ENCODE measurements around the gene TMEM139.

GRCh38 chr7:143250199-143250598, 34.6 kb upstream of the TMEM139 start:
- TF ChIP-seq, protein P1, sequence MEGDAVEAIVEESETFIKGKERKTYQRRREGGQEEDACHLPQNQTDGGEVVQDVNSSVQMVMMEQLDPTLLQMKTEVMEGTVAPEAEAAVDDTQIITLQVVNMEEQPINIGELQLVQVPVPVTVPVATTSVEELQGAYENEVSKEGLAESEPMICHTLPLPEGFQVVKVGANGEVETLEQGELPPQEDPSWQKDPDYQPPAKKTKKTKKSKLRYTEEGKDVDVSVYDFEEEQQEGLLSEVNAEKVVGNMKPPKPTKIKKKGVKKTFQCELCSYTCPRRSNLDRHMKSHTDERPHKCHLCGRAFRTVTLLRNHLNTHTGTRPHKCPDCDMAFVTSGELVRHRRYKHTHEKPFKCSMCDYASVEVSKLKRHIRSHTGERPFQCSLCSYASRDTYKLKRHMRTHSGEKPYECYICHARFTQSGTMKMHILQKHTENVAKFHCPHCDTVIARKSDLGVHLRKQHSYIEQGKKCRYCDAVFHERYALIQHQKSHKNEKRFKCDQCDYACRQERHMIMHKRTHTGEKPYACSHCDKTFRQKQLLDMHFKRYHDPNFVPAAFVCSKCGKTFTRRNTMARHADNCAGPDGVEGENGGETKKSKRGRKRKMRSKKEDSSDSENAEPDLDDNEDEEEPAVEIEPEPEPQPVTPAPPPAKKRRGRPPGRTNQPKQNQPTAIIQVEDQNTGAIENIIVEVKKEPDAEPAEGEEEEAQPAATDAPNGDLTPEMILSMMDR (IDR thresholded peaks at IDR 0.05) = no peak
- no peak for TF ChIP-seq POLR2A (IDR thresholded peaks at IDR 0.05)

Data from tibial nerve (tissue), 3 donors.